Nephron (organoid): ENCODE data around the gene CUX1.
"Not testable (repeated sequence)": the region's sequence is repeated elsewhere in the genome, so short reads cannot be mapped to it uniquely, and the experiment has no call there.

Experiments used
- H3K27ac Mint-ChIP-seq, 3 experiments: 2 replicates each; pipeline ENCODE4 v1.8.0; 2020; ENCODE audit warnings: mixed read lengths in 3 of 3, mild to moderate bottlenecking in 2 of 3, moderate library complexity in 1 of 3
- H3K27me3 Mint-ChIP-seq: 2 replicates; pipeline ENCODE4 v1.8.0; 2021; ENCODE audit warnings: low read depth, mild to moderate bottlenecking, moderate library complexity, mixed read lengths
- H3K36me3 Mint-ChIP-seq: 2 replicates; pipeline ENCODE4 v1.8.0; 2020; ENCODE audit warnings: low read depth, mixed read lengths
- H3K4me1 Mint-ChIP-seq: 2 replicates; pipeline ENCODE4 v1.8.0; 2020; ENCODE audit warnings: mixed read lengths
- H3K4me3 Mint-ChIP-seq, 3 experiments: 2 replicates each; pipeline ENCODE4 v1.8.0; 2020; ENCODE audit warnings: mild to moderate bottlenecking in 3 of 3, mixed read lengths in 3 of 3, moderate library complexity in 2 of 3
- H3K9me3 Mint-ChIP-seq: 2 replicates; pipeline ENCODE4 v1.8.0; 2020; ENCODE audit warnings: mixed read lengths
- CTCF ChIP-seq, 3 experiments: fragments of 200-600 bp; sonication (generic); IDR thresholded peaks; one replicate each; pipeline ENCODE4 v1.5.0; 2021; ENCODE audit warnings: antibody characterized with exemption in 3 of 3; ENCODE audit not compliant: unreplicated experiment in 3 of 3

Gene CUX1

DNA sequence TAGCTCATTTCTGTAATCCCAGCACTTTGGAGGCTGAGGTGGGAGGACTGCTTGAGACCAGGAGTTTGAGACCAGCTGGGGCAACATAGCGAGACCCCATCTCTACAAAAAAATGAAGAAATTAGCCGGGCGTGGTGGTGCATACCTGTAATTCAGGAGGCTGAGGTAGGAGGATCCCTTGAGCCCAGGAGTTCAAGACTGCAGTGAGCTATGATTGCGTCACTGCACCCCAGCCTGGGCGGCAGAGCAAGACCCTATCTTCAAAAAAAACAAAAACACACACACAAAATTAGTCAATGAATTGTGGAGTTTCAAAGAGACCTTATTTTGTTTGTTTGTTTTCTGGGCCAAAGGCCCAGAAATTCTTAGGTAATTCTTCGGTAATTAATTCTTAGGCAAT is 110.0 kb downstream of the CUX1 start:
- peaks cover 37% of the 10 kb centered on the region for H3K4me1 Mint-ChIP-seq
- peak overlapping the region in 2 of 3 experiments; percentile 1 to 11 for H3K27ac Mint-ChIP-seq
- no peak overlapping the region for H3K4me3 Mint-ChIP-seq
- H3K27me3 Mint-ChIP-seq: peaks cover 5% of the 10 kb centered on the region
- peaks cover 34% of the 10 kb centered on the region for H3K36me3 Mint-ChIP-seq
- TF ChIP-seq CTCF (IDR thresholded peaks at IDR 0.05; ENCODE audit: unreplicated experiment in 3 of 3): no peak
- no peaks in the 10 kb centered on the region for H3K9me3 Mint-ChIP-seq

DNA sequence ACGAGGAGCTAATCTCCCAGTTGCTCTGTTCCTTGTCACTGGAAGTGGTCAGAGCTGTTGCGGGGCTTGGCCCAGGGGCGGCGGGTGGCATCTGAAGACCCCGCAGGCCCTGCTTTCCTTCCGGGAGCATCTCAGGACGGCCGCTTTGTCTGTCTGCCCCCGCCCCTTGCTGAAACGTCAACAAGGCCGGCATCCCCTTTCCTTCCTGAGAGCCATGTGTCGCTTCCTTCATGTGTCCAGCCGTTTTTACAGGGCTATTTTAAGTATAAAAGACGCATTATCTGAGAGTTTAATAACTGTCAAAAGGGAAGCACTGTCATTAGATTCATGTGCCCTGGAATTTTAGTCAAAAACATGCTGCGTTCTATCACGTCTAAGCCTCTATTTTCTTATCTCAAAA is 110.4 kb downstream of the CUX1 start:
- no peak for TF ChIP-seq CTCF (IDR thresholded peaks at IDR 0.05; ENCODE audit: unreplicated experiment in 3 of 3)
- H3K27ac Mint-ChIP-seq: peak overlapping the region in 2 of 3 experiments; percentile 1 to 11
- no peak overlapping the region for H3K4me3 Mint-ChIP-seq
- H3K36me3 Mint-ChIP-seq: peaks cover 34% of the 10 kb centered on the region
- H3K9me3 Mint-ChIP-seq: no peaks in the 10 kb centered on the region
- H3K27me3 Mint-ChIP-seq: peaks cover 5% of the 10 kb centered on the region
- H3K4me1 Mint-ChIP-seq: peaks cover 41% of the 10 kb centered on the region

- peaks cover 41% of the 10 kb centered on the region for H3K4me1 Mint-ChIP-seq
- no peak overlapping the region for H3K4me3 Mint-ChIP-seq
- no peak for TF ChIP-seq CTCF (IDR thresholded peaks at IDR 0.05; ENCODE audit: unreplicated experiment in 3 of 3)
- peak overlapping the region; percentile 52 to 82 (median 64) for H3K27ac Mint-ChIP-seq
- peaks cover 24% of the 10 kb centered on the region for H3K36me3 Mint-ChIP-seq
- H3K9me3 Mint-ChIP-seq: no peaks in the 10 kb centered on the region
- H3K27me3 Mint-ChIP-seq: no peaks in the 10 kb centered on the region
Measured at GRCh38 chr7:101929256-101929655, 111.8 kb downstream of the CUX1 start.

DNA sequence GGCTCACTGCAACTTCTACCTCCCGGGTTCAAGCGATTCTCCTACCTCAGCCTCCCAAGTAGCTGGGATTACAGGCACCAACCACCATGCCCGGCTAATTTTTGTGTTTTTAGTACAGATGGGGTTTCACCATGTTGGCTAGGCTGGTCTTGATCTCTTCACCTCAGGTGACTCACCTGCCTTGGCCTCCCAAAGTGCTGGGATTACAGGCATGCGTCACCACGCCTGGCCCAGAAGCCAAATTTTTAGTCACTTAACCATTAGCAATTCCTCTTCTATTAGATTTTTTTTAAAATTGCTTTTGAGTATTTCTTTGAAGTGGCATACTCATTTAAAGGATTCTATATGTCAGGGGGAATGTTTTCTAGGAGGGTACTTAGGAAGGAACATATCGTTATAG is 112.5 kb downstream of the CUX1 start:
- not testable (repeated sequence) for H3K27ac Mint-ChIP-seq, H3K4me3 Mint-ChIP-seq, H3K9me3 Mint-ChIP-seq, H3K27me3 Mint-ChIP-seq
- Mint-ChIP-seq H3K4me1 (peaks cover 47% of the 10 kb centered on the region), H3K36me3 (peaks cover 23% of the 10 kb centered on the region)

GRCh38 chr7:101932083-101932482 is 114.7 kb downstream of the CUX1 start:
- H3K27me3 Mint-ChIP-seq: peaks cover 4% of the 10 kb centered on the region
- no peaks in the 10 kb centered on the region for H3K9me3 Mint-ChIP-seq
- peaks cover 68% of the 10 kb centered on the region for H3K4me1 Mint-ChIP-seq
- H3K36me3 Mint-ChIP-seq: peaks cover 20% of the 10 kb centered on the region
- peak overlapping the region; percentile 8 to 73 (median 10) for H3K27ac Mint-ChIP-seq
- no peak overlapping the region for H3K4me3 Mint-ChIP-seq
- TF ChIP-seq CTCF (IDR thresholded peaks at IDR 0.05; ENCODE audit: unreplicated experiment in 3 of 3): no peak

DNA sequence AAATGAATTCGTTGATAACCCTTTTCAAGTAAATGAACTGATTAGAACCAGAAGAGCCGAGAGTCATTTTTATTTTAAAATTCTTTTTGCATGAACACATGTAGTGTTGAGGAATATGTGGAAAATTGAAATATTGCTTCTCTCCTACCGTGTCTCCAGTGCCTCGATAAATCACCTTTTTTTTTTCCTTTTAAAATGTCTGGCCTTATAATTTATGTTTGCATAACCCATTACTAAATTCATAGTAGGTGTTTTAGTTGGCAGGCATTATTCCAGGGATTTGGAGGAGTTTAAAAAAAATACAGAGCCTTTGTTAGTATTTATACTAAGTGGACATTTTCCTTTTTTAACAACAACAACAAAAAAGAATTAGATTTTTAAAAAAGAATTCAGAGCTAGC is 115.6 kb downstream of the CUX1 start:
- H3K9me3 Mint-ChIP-seq: no peaks in the 10 kb centered on the region
- H3K4me1 Mint-ChIP-seq: peaks cover 74% of the 10 kb centered on the region
- peaks cover 22% of the 10 kb centered on the region for H3K36me3 Mint-ChIP-seq
- H3K27ac Mint-ChIP-seq: peak overlapping the region; percentile 8 to 73 (median 46)
- no peak for TF ChIP-seq CTCF (IDR thresholded peaks at IDR 0.05; ENCODE audit: unreplicated experiment in 3 of 3)
- H3K4me3 Mint-ChIP-seq: no peak overlapping the region
- H3K27me3 Mint-ChIP-seq: peaks cover 4% of the 10 kb centered on the region
